ENCODE data around the gene CDKN1B. TPM values are rescaled to one million over a fixed set of nuclear protein-coding genes. Genes with fewer than 3 reads are reported as not detected.

CDKN1B gene
- total and polyA plus RNA-seq, 2 of the 13 experiments (the other 11 are each of a cell fraction or from before 2014, with no cell fraction given) = 20.1 to 37.2 TPM

DNA sequence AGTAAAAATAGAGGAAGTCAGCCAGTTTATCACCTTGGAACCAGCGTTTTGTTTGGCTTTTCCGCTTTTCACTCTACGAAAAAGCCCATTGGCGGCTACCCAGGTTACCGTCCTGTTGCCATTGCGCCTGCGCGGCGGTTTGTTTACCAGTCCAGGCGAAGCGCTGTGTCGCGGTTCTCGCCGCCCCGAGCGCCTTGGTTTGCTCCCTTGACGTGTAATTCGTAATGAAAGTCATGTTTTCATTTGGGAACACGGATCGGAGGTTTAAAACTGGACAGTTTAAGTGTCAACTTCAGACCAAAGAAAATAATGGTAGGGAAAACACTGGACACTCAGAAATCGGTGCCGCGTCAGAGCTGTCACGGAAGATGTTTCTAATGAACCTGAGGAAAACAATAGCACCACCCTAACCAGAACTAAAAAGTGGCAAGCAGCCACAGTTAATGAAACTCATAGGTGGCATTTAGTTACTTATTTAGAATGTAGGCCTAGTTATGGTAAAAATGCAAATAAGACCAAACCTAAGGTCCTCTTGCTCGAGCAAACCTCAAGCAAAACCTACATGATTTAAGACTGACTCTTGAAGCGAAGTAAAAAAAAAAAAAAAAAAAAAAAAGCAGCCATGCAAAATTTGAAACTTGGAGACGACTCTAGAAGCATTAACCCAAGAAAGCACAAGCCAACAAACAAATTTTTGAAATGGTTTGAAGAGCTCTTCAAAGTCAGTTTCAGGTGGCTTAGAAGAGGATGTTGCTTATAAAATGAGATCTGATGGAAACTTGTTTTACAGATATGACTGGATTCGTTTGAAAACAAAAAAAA lies 20.4 kb upstream of the CDKN1B start (continued):
- no peak for TF ChIP-seq ATF7 (IDR thresholded peaks at IDR 0.05)
- no peak for TF ChIP-seq ATF7 (CRISPR knock-in tag; IDR thresholded peaks at IDR 0.05)
- TF ChIP-seq ZIK1 (CRISPR knock-in tag; IDR thresholded peaks at IDR 0.05; ENCODE audit: borderline replicate concordance, low read depth) = no peak
- no peak for TF ChIP-seq HMGA1 (CRISPR knock-in tag; conservative IDR thresholded peaks at IDR 0.05)
- TF ChIP-seq, protein P1, sequence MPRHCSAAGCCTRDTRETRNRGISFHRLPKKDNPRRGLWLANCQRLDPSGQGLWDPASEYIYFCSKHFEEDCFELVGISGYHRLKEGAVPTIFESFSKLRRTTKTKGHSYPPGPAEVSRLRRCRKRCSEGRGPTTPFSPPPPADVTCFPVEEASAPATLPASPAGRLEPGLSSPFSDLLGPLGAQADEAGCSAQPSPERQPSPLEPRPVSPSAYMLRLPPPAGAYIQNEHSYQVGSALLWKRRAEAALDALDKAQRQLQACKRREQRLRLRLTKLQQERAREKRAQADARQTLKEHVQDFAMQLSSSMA (CRISPR knock-in tag; IDR thresholded peaks at IDR 0.05) = no peak
- no peak for TF ChIP-seq ZNF354B (CRISPR knock-in tag; IDR thresholded peaks at IDR 0.05)
- no peak for TF ChIP-seq MXD4 (CRISPR knock-in tag; IDR thresholded peaks at IDR 0.05)
- TF ChIP-seq, protein P2, sequence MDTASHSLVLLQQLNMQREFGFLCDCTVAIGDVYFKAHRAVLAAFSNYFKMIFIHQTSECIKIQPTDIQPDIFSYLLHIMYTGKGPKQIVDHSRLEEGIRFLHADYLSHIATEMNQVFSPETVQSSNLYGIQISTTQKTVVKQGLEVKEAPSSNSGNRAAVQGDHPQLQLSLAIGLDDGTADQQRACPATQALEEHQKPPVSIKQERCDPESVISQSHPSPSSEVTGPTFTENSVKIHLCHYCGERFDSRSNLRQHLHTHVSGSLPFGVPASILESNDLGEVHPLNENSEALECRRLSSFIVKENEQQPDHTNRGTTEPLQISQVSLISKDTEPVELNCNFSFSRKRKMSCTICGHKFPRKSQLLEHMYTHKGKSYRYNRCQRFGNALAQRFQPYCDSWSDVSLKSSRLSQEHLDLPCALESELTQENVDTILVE (CRISPR knock-in tag; IDR thresholded peaks at IDR 0.05) = no peak
- TF ChIP-seq CEBPB (IDR thresholded peaks at IDR 0.05; ENCODE audit: borderline replicate concordance, low read depth, low read length) = no peak
- no peak for TF ChIP-seq HMG20B (CRISPR knock-in tag; conservative IDR thresholded peaks at IDR 0.05)
- TF ChIP-seq HNRNPK (IDR thresholded peaks at IDR 0.05; ENCODE audit: low read depth, low read length, poor library complexity, severe bottlenecking) = no peak

DNA sequence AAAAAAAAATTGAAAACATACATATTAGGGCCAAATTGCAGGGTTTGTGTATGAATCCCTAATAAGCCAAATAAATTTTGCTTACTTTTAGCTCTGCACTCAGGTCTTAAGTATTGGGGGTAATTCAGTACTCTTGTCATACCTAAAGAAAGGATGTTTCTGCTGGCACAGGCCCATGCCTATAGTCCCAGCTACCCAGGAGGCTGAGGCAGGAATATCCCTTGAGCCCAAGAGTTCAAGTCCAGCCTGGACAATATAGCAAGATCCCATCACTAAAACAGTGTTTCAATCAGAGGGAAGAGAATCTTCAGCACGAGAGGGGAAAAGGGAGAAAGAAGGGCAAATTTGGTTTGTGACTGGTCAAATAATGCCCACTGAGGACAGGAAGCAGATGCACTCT lies 17.8 kb upstream of the CDKN1B start:
- intact Hi-C loops (cut with micrococcal nuclease; ENCODE audit: unreplicated experiment) = no loop called here
- POLR2A ChIA-PET = interaction anchor here (1.7 kb wide), 1 partner anchor 17 kb away, joined by 3 read pairs; no protein-coding TSS in a partner anchor
- DNase-seq (ENCODE audit: low spot score) (no peak), ATAC-seq (no peak), FAIRE-seq (no peak)
- Histone ChIP-seq H3K79me2 (ENCODE audit: insufficient read depth, low read length) (no peaks in the 10 kb centered on the region), H3K27ac (ENCODE audit: extremely low read length, insufficient read depth, low read length) (no peak overlapping the region), H3K4me2 (ENCODE audit: low read depth, low read length) (no peak overlapping the region), H3K9ac (ENCODE audit: insufficient read depth, low read depth, low read length) (no peak overlapping the region), H3K4me1 (ENCODE audit: insufficient read depth, low read length) (peaks cover 29% of the 10 kb centered on the region), H2AFZ (ENCODE audit: low read length) (no peak overlapping the region), H3K4me3 (replicated peaks in 1 of 3; ENCODE audit: insufficient read depth in 1 of 3, low read depth in 2 of 3, low read length in 3 of 3) (no peak overlapping the region), H3K27me3 (ENCODE audit: control insufficient read depth in 1 of 2, insufficient read depth in 2 of 2, low read length in 2 of 2) (no peaks in the 10 kb centered on the region; a peak in 1 of 5 replicates), H3K36me3 (replicated peaks in 1 of 2; ENCODE audit: control insufficient read depth in 1 of 2, insufficient read depth in 2 of 2, low read length in 2 of 2) (no peaks in the 10 kb centered on the region), H3K9me3 (ENCODE audit: low read length) (no peaks in the 10 kb centered on the region), H4K20me1 (ENCODE audit: insufficient read depth, low read length) (no peaks in the 10 kb centered on the region)
- in situ Hi-C loops (cut with HindIII; ENCODE audit: extremely low pct_ligation_motif_present, low pct_unique_long_range_greater_than_20kb) = no loop called here
- BruUV-seq (replicated peaks) = no TSS peak
- CTCF ChIA-PET (ENCODE audit: low intra/inter-chr PET ratio, low total read pairs) = no interaction called here
- 57% methylated on average over 1 of the region's 1 CpG for WGBS (ENCODE audit: low lambda C conversion rate)
- TF ChIP-seq PHF20 (CRISPR knock-in tag; IDR thresholded peaks at IDR 0.05) = no peak
- no peak for TF ChIP-seq PAX8 (CRISPR knock-in tag; IDR thresholded peaks at IDR 0.05; ENCODE audit: borderline replicate concordance)
- peak; percentile 48; the same call in 1 of the 2 replicates for TF ChIP-seq ZNF121 (CRISPR knock-in tag; IDR thresholded peaks at IDR 0.05)
